Measurements from ENCODE around the gene KRT81.

DNA sequence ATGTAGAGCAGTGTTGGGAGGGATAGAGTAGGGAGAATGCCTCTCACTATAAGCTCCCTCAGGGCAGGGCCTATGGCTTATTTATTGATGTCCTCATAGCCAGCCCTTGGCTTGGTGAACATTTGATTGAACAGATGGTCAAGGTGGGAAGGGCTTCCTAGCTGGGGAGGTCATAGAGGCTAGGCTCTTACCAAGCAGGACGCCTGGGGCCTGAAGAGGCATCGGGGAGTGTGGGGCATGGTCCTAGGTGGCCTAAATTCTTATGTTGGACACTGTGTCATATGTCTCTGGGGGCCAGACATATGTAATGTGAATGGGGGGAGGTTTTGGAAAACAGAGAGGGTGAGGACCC is 34.8 kb downstream of the KRT81 start:
- TF ChIP-seq, protein P1, sequence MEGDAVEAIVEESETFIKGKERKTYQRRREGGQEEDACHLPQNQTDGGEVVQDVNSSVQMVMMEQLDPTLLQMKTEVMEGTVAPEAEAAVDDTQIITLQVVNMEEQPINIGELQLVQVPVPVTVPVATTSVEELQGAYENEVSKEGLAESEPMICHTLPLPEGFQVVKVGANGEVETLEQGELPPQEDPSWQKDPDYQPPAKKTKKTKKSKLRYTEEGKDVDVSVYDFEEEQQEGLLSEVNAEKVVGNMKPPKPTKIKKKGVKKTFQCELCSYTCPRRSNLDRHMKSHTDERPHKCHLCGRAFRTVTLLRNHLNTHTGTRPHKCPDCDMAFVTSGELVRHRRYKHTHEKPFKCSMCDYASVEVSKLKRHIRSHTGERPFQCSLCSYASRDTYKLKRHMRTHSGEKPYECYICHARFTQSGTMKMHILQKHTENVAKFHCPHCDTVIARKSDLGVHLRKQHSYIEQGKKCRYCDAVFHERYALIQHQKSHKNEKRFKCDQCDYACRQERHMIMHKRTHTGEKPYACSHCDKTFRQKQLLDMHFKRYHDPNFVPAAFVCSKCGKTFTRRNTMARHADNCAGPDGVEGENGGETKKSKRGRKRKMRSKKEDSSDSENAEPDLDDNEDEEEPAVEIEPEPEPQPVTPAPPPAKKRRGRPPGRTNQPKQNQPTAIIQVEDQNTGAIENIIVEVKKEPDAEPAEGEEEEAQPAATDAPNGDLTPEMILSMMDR (IDR thresholded peaks at IDR 0.05; ENCODE audit: poor library complexity, severe bottlenecking) = no peak
- TF ChIP-seq SMC3 (conservative IDR thresholded peaks at IDR 0.05; ENCODE audit: poor library complexity) (no peak), RAD21 (conservative IDR thresholded peaks at IDR 0.05) (no peak), EP300 (conservative IDR thresholded peaks at IDR 0.05; ENCODE audit: poor library complexity, severe bottlenecking) (no peak), EZH2 (IDR thresholded peaks at IDR 0.05; ENCODE audit: borderline replicate concordance, insufficient read depth, low read length, poor library complexity, severe bottlenecking) (no peak), TAF1 (IDR thresholded peaks at IDR 0.05; ENCODE audit: low read depth) (no peak)
- TF ChIP-seq, protein P2, sequence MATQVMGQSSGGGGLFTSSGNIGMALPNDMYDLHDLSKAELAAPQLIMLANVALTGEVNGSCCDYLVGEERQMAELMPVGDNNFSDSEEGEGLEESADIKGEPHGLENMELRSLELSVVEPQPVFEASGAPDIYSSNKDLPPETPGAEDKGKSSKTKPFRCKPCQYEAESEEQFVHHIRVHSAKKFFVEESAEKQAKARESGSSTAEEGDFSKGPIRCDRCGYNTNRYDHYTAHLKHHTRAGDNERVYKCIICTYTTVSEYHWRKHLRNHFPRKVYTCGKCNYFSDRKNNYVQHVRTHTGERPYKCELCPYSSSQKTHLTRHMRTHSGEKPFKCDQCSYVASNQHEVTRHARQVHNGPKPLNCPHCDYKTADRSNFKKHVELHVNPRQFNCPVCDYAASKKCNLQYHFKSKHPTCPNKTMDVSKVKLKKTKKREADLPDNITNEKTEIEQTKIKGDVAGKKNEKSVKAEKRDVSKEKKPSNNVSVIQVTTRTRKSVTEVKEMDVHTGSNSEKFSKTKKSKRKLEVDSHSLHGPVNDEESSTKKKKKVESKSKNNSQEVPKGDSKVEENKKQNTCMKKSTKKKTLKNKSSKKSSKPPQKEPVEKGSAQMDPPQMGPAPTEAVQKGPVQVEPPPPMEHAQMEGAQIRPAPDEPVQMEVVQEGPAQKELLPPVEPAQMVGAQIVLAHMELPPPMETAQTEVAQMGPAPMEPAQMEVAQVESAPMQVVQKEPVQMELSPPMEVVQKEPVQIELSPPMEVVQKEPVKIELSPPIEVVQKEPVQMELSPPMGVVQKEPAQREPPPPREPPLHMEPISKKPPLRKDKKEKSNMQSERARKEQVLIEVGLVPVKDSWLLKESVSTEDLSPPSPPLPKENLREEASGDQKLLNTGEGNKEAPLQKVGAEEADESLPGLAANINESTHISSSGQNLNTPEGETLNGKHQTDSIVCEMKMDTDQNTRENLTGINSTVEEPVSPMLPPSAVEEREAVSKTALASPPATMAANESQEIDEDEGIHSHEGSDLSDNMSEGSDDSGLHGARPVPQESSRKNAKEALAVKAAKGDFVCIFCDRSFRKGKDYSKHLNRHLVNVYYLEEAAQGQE (IDR thresholded peaks at IDR 0.05; ENCODE audit: borderline replicate concordance) = no peak
